Measurements from ENCODE around the gene LIN54. TPM values are rescaled to one million over a fixed set of nuclear protein-coding genes. Genes with fewer than 3 reads are reported as not detected.

LIN54 gene
- total RNA-seq, 1 experiment from 2014 or later, result 16.4 TPM

GRCh38 chr4:82905205-82905604 is 105.4 kb downstream of the LIN54 start:
- TF ChIP-seq, protein P1, sequence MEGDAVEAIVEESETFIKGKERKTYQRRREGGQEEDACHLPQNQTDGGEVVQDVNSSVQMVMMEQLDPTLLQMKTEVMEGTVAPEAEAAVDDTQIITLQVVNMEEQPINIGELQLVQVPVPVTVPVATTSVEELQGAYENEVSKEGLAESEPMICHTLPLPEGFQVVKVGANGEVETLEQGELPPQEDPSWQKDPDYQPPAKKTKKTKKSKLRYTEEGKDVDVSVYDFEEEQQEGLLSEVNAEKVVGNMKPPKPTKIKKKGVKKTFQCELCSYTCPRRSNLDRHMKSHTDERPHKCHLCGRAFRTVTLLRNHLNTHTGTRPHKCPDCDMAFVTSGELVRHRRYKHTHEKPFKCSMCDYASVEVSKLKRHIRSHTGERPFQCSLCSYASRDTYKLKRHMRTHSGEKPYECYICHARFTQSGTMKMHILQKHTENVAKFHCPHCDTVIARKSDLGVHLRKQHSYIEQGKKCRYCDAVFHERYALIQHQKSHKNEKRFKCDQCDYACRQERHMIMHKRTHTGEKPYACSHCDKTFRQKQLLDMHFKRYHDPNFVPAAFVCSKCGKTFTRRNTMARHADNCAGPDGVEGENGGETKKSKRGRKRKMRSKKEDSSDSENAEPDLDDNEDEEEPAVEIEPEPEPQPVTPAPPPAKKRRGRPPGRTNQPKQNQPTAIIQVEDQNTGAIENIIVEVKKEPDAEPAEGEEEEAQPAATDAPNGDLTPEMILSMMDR (IDR thresholded peaks at IDR 0.05; ENCODE audit: unreplicated experiment), result no peak
- H3K4me1 Mint-ChIP-seq (ENCODE audit: low read depth, unreplicated experiment), result peaks cover 9% of the 10 kb centered on the region
- no peaks in the 10 kb centered on the region for H3K9me3 Mint-ChIP-seq (ENCODE audit: low read depth, unreplicated experiment)
- CTCF ChIA-PET, result no interaction called here
- no peaks in the 10 kb centered on the region for H3K27me3 Mint-ChIP-seq (ENCODE audit: unreplicated experiment)
- DNase-seq, result no peak
- BruUV-seq (replicated peaks), result no TSS peak
- H3K4me3 Mint-ChIP-seq (ENCODE audit: low read depth, unreplicated experiment), result peak overlapping the region; percentile 56
- intact Hi-C loops (cut with micrococcal nuclease; ENCODE audit: unreplicated experiment), result no loop called here
- H3K36me3 Mint-ChIP-seq (ENCODE audit: insufficient read depth, unreplicated experiment), result no peaks in the 10 kb centered on the region
- peak overlapping the region; percentile 79 for H3K27ac Mint-ChIP-seq (ENCODE audit: unreplicated experiment)

GRCh38 chr4:82903737-82904136 is 106.9 kb downstream of the LIN54 start:
- CTCF ChIA-PET, result no interaction called here
- Mint-ChIP-seq H3K27ac (ENCODE audit: unreplicated experiment) (no peak overlapping the region), H3K36me3 (ENCODE audit: insufficient read depth, unreplicated experiment) (no peaks in the 10 kb centered on the region), H3K9me3 (ENCODE audit: low read depth, unreplicated experiment) (no peaks in the 10 kb centered on the region), H3K4me3 (ENCODE audit: low read depth, unreplicated experiment) (no peak overlapping the region), H3K4me1 (ENCODE audit: low read depth, unreplicated experiment) (peaks cover 9% of the 10 kb centered on the region), H3K27me3 (ENCODE audit: unreplicated experiment) (no peaks in the 10 kb centered on the region)
- TF ChIP-seq, protein P1 (IDR thresholded peaks at IDR 0.05; ENCODE audit: unreplicated experiment), result no peak
- DNase-seq, result no peak
- intact Hi-C loops (cut with micrococcal nuclease; ENCODE audit: unreplicated experiment), result loop anchor here (5.0 kb wide), 1 partner anchor 109 kb away; the partner anchor contains the start of gene LIN54
- BruUV-seq (replicated peaks), result no TSS peak

GRCh38 chr4:82901183-82901718 is 109.4 kb downstream of the LIN54 start:
- H3K4me3 Mint-ChIP-seq (ENCODE audit: low read depth, unreplicated experiment), result no peak overlapping the region
- H3K27me3 Mint-ChIP-seq (ENCODE audit: unreplicated experiment), result no peaks in the 10 kb centered on the region
- CTCF ChIA-PET, result no interaction called here
- TF ChIP-seq, protein P1 (IDR thresholded peaks at IDR 0.05; ENCODE audit: unreplicated experiment), result no peak
- intact Hi-C loops (cut with micrococcal nuclease; ENCODE audit: unreplicated experiment), result loop anchor here (5.0 kb wide), 1 partner anchor 111 kb away; the partner anchor contains the start of gene LIN54
- peaks cover 9% of the 10 kb centered on the region for H3K4me1 Mint-ChIP-seq (ENCODE audit: low read depth, unreplicated experiment)
- H3K27ac Mint-ChIP-seq (ENCODE audit: unreplicated experiment), result no peak overlapping the region
- DNase-seq, result no peak
- BruUV-seq (replicated peaks), result no TSS peak
- no peaks in the 10 kb centered on the region for H3K9me3 Mint-ChIP-seq (ENCODE audit: low read depth, unreplicated experiment)
- H3K36me3 Mint-ChIP-seq (ENCODE audit: insufficient read depth, unreplicated experiment), result peaks cover 5% of the 10 kb centered on the region

DNA sequence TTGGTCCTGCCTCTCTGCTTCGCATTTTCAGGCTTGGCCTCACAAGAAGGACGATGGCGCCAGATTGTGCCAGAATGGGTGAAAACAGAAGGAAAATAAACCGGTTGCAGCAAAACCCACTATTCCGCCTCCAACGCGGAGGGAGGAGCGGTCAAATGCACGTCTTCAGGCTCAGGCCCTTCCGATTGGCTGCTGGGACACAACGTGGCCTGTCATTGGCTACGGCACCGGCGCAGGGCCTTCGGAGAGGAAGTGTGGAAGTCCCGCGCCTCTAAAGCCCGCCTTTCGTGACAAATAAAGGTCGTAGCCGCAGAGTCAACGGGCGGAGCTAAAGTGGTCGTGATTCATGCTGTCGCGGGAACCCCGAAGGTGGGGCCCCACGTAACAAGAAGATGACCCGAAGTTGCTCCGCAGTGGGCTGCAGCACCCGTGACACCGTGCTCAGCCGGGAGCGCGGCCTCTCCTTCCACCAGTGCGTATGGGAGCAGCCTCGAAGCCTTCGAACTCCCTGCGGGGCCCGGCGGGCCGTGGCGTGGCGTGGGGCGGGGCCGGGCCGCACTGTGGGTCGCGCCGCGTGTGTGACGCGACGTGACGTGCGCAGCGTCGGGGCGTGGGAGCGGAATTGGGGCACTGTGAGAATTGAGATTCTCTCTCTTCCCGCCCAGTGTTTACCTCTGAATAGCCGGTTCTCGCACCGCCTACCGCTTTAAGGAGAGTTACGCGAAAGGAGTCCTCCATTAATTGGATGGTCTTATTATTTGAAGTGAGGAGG is 110.0 kb downstream of the LIN54 start, which contains the start of gene THAP9:
THAP9 (plus strand) TSS at position 325 of the 772 bp plus-strand sequence; CDS start at position 393, 68 bp downstream.
- Mint-ChIP-seq H3K4me1 (ENCODE audit: low read depth, unreplicated experiment) (peaks cover 6% of the 10 kb centered on the region), H3K9me3 (ENCODE audit: low read depth, unreplicated experiment) (no peaks in the 10 kb centered on the region), H3K27ac (ENCODE audit: unreplicated experiment) (no peak within 1 kb of the TSS), H3K4me3 (ENCODE audit: low read depth, unreplicated experiment) (no peak within 1 kb of the TSS), H3K36me3 (ENCODE audit: insufficient read depth, unreplicated experiment) (peaks cover 8% of the 10 kb centered on the region), H3K27me3 (ENCODE audit: unreplicated experiment) (no peaks in the 10 kb centered on the region)
- TF ChIP-seq, protein P1 (IDR thresholded peaks at IDR 0.05; ENCODE audit: unreplicated experiment), result no peak
- CTCF ChIA-PET, result interaction anchor here (0.6 to 1.7 kb wide), 4 partner anchors 12 to 360 kb away, joined by 3 to 7 read pairs (median 3); partner anchors contain the start of gene LIN54
- peak; percentile 92 for DNase-seq
- intact Hi-C loops (cut with micrococcal nuclease; ENCODE audit: unreplicated experiment), result loop anchor here (5.0 kb wide), 1 partner anchor 112 kb away; the partner anchor contains the start of gene LIN54
- no TSS peak for BruUV-seq (replicated peaks)
